GM21717 (cell line): ENCODE data around the gene DMPK.
"Not testable (repeated sequence)": the region's sequence is repeated elsewhere in the genome, so short reads cannot be mapped to it uniquely, and the experiment has no call there.

Source experiments
- ATAC-seq: cut with Tn5 transposase; IDR thresholded peaks from one replicate; pipeline ENCODE4 v1.9.1; 2021; ENCODE audit warnings: mild to moderate bottlenecking, moderate library complexity; ENCODE audit not compliant: unreplicated experiment

Gene DMPK

DNA sequence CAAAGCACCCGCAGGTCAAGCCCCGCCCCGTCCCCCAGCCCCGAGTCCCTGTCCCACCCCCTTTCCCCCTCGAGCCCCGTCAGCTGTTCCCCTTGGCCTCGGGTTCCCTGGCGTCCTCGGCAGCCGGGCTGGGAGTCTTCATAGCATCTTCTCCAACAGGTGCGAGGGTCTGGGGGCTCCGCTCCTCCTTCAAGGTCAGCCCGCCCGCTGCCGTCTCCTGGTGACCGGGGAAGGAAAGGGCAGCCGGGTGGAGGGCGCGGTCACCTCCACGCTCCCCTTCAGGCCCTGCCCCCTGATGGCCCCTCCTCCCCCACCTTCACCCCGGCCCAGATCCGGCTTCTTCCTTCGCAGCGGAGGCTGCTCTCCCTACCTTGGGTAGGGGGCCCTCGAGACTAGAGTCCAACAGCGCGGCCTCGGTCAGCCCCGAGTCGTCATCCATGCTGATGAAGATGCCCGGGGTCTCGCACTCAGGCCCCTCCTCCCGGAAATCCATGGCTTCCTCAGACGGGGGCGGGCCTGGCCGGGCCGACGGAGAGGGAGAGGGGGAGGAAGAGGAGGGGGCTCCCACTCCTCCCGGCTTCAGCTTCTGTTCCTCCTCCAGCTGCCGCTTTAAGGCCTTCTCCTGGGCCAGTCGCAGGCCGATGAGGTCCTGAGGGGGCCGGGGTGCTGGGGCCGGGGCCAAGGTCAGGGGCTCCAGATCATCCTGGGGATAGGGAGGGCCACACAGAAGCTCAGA, 33.4 kb upstream of the DMPK start:
- ATAC-seq = no peak

DNA sequence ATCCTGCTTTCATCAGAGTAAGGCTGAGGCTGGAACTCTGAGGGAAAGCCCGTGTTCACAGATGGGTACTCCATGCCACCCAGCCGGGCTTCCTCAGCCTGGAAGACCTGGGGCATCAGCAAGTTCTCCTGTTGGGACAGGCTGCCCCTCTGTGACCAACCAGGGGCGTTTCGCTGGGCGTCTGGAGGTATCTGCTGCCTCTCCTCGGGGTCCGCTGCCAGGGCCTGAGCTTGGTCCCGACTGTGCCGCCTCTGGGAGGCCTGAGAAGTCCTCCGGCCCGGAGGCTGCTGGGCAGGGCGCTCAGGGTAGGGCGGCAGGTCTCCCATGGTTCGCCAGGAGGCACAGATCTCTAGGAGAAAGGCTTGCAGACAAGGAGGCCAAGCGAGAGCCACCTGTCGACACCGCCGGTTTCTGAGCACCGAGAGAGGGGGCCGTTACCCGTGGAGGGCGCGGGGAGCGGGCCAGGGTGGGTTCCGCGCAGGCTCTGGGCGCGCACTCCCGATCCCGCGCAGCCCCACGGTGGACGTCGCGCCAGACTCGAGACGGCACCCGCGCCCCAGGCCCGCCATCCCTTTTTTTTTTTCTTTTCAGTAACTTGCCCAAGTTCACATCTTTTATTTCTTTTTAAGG, 32.7 kb upstream of the DMPK start, which contains the start of gene RSPH6A:
TSS of gene RSPH6A (minus strand) at position 458 of the 630 bp plus-strand sequence. CDS start at position 326, 132 bp downstream.
- no peak for ATAC-seq

DNA sequence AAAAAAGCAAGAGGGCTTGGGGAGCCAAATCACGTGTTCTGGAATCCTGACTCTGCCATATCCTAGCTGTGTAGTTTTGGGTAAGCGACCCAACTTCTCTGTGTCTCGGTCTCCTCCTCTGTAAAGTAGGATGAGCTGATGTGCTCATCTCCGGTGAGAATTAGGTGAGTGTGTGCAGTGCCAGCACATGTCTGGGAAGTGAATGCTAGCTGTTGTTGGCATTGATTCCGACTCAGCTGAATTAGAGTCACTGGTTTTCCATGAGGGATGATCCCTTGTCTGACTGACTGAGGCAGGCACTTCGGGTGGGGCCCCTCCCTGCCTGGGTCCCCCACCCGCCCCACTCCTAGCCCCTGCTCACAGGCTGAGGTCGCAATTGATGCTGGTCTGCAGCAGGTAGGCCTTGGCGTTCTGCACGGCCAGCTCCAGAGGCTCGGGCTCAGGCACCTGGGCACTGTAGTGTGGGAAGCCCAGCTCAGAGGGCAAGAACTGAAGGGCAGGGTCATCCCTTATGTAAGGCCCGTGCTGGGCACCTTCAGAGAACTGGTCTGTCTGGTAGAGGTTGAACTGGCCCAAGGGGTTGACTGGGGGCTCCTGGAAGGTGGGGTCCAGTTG, 32.0 kb upstream of the DMPK start:
- no peak for ATAC-seq

DNA sequence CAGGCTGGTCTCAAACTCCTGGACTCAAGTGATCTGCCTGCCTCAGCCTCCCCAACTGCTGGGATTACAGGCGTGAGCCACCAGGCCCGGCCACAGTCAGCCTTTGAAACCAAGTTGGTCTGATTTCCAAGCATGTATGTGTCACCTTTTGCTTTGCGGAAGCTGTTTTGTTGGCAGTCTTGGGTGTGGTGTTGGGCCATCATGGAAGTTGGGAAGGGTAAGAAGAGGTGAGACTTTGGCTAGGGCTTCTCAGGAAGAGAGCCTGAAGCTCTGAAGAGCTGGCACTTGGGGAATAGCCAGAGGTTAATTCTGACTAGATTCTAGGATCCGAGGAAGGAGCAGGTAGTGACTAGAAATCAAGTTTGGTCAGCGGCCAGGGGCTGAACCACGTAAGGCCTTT, 30.0 kb upstream of the DMPK start:
- ATAC-seq = no peak

DNA sequence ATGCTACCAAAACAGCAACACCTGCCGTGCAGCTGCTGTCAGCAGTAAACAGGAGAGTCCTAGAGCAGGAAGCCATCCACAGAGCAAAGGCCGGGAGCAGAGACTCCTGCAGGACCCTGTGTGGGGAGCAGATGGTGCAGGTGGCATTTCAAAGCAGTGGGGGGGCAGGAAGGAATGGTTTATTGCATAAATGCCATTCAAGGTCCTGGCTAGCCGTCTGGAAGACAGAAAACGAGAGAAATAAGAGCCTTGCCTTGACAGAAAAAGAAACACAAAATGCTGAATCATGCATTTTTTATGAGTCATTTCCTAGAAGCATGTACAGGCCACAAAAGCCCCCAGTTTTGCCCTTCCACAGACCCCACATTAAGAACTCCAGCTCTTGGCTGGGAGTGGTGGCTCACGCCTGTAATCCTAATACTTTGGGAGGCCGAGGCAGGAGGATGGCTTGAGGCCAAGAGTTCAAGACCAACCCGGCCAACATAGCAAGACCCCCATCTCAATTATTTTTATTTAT, 27.4 kb upstream of the DMPK start:
- ATAC-seq = no peak

DNA sequence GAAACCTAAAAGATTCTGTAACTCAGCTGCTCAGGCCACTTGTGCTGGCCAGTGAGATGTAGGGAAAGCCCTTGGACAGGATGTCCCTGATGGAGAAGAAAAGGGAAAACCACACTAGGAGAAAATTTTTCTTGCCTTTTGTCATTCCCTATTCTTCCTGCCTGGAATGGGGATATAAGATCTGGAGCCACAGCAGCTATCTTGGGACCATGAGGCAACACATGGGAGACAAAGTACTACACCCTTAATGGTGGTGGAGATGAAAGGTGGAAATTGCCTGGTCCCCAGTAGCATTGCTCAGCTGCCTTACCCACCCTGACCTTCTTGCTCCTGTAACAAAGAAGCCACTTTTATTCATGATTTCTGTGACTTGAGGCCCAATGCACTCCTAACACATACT, 23.4 kb upstream of the DMPK start:
- no peak for ATAC-seq

DNA sequence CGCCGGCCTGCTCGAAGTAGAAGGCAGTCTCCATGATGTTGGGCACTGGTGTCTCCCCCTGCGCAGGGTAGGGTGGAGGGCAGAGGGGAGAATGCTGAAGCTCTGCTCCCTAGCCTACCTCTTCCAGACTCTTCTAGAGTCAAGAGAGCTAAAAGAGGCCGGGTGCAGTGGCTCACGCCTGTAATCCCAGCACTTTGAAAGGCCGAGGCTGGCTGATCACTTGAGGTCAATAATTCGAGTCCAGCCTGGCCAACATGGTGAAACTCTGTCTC, 22.6 kb upstream of the DMPK start:
- no peak for ATAC-seq

DNA sequence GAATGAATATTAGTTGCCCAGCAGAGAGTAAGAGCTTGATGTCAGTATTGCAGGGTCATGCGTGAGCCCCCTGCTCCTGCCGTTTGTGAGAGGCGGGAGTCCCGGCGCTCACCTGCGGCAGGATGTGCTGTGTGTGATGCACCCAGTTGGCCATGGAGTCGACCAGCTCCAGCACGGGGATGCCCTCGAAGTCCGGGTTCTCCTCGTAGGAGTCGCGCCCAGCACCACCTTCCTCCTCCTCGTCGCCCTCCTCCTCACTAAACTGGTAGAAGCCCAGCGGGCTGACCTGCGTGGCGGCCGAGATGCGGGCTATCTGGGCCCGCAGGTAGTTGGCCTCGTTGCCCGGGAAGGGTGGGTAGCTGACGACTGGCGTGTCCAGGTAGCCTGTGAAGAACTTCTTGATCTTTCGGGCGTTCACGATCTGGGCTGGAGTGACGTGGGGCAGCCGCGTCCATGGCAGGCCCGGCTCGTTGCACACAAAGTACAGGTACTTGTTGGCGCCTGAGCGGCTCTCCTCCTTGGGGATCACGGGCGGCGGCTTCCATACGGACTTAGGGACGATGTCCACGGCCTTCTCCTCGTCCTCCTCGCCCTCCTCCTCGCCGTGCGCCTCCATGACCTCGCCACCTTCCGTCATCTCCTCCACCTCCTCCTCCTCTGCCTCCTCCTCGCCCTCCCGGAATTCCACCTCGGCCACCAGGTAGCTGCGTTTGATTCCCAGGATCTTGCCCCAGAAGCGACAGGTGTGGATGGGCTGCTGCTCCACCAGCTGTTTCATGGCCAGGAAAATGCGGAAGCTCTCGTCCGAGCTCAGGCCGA, 22.1 kb upstream of the DMPK start:
- ATAC-seq = no peak

DNA sequence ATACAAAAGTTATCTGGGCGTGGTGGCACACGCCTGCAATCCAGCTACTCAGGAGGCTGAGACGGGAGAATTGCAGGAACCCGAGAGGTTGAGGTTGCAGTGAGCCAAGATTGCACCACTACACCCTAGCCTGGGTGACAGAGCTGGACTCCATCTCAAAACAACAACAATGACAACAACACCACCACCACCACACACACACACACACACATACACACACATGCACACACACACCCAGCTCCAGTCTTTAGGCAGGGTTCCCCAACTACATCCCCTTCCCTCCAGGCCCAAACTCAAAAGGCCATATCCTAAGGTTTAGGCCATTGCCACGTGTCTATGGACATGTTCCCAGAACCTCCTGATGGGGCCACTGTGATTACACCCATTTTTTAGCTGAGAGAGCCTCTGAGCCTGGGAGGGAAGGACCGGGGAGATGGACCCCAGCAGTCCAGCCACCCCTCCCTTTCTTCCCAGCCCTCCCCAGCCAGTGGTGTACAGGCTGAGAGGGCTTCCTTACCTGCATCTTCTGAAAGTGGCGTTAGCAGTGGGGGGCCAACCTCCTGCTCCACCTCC, 19.4 kb upstream of the DMPK start:
- no peak for ATAC-seq

DNA sequence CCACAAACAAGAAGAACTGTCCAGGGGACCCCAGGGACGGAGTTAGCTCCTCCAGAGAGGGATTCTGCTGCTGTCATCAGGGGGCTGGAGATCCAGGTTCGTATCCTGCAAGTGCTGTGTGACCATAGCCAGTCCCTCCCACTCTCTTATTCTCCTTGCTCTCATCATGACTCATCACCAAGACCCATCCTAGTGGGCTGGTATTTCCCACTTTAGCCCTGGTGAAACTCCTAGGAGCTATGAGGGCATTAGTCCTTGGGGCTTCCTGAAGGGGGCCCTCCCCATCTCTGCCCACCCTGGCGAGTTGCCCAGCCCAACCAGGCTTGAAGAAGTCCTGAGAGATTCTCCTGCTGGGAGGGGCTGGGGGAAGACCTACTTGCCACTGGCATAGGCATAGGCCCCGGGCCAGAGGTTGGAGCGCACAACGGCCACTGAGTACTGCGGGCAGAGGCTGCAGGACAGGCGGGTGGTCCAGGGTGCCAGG, 17.8 kb upstream of the DMPK start:
- no peak for ATAC-seq

DNA sequence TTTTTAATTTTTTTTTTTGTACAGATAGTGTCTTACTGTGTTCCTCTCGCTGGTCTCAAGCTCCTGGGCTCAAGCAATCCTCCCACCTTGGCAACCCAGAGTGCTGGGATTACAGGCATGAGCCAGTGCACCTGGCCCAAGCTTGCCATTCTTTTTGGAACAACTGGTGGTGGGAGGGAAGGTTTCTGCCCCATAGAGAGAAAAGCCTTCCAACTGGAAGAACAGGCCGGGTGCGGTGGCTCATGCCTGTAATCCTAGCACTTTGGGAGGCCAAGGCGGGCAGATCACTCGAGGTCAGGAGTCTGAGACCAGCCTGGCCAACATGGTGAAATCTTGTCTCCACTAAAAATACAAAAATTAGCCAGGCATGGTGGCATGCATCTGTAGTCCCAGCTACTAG, 17.3 kb upstream of the DMPK start:
- not testable (repeated sequence) for ATAC-seq

DNA sequence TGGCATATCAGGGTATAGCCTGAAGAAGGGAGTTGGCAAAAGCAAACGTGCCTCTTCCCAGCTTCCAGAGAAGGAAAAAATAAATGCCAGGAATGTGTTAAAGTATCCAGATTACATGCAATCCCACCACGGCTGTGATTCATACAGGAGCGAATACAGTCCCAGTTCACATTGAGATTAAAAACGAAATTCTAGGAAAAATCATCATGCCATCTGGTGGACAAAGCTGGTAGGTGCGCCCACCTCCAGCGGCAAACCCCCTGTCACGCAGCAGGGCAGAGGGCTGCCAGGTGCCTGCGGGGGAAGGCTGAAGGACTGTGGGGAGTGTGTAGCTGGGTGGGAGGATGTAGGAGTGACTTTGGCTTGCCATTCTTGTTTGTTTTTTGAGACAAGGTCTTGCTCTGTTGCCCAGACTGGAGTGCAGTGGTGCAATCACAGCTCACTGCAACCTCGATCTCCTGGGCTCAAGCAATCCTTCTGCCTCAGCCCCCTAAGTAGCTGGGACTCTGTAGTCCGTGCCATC, 16.8 kb upstream of the DMPK start:
- no peak for ATAC-seq

DNA sequence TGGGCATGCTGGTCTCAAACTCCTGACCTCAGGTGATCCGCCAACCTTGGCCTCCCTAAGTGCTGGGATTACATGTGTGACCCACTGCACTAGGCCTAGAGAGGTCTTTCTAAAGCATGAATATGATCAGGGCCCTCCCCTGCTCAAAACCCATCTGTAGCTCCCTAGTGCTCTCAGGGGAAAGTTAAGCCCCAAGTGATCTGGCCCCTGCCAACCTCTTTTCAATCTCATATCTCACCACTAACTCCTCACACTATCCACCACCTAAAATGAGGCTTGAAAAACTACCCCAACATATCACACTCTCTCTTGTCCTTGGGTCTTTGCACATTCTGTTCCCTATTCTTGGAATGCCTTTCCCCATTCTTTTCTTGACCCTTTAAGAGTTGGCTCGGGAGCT, 12.3 kb upstream of the DMPK start:
- ATAC-seq = no peak

DNA sequence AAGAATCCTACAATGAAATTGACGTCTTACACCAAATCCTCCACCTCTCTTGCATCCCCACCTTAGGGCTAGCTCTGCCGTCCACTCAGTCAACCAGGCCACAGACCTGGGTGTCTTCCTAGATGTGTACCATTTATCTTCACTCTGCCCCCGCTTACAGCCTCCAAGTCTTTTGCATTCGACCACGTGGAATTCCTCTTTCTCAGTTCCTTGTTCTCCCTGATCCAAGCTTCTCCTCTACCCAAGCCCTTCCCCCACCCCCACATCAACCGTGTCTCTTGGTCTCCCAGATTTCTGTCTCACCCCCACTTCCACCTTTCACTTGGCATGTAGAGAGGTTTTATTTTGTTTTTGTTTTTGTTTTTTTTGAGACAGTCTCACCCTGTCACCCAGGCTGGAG, 11.6 kb upstream of the DMPK start:
- ATAC-seq = no peak

DNA sequence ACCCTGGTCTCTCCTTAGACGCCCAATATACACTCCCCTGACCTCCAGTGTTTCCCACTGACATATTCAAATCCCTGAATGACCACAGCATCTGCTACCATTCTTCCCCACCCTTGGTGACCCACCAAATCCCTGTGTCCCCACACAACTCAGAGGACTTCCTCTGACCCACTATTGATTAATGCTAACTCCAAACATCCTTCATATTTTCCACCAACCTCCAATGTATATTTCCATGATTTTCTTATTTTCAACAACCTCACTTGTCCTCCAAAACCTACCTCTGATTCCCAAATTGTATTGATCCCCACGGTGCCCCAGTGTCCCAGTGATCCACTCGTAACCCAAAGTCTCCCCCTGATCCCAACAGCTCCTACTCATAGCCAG, 10.9 kb upstream of the DMPK start:
- no peak for ATAC-seq

DNA sequence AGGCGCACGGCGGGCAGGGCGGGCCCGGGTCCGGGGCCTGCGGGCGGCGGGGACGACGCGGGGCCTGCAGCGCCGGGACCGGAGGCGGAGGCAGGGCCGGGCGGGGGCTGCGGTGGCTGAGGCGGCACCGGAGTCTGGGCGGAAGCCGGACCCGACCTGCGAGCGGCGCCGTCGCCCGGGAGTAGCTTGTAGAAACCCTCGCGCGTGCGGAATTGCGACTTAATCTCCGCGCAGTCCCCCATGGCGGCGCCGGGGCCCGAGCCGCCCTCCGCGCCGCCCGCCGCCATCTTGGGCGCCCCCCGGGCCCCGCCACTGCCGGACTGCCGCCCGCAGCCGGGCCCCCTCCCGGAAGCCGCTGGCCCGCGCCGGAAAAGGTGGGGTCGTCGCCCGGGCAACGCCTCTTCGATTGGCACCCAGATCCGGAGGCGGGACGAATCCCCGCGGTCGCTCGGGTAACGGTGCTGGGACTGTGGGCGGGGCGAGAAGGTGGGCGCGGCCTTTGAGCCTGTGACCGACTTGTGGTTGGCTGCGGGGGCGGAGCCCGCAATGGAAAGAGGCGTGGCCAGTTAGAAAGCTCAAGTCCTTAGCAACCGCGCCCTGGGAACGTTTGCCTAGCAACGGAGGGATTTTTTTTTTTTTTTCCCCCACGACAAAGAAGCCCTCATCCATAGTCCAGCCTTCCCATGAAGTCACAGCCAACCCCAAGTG, 10.3 kb upstream of the DMPK start, which contains the start of gene DMWD:
TSS of gene DMWD (minus strand) at position 376 of the 708 bp plus-strand sequence. CDS start at position 287, 89 bp downstream.
- peak; percentile 83 for ATAC-seq

DNA sequence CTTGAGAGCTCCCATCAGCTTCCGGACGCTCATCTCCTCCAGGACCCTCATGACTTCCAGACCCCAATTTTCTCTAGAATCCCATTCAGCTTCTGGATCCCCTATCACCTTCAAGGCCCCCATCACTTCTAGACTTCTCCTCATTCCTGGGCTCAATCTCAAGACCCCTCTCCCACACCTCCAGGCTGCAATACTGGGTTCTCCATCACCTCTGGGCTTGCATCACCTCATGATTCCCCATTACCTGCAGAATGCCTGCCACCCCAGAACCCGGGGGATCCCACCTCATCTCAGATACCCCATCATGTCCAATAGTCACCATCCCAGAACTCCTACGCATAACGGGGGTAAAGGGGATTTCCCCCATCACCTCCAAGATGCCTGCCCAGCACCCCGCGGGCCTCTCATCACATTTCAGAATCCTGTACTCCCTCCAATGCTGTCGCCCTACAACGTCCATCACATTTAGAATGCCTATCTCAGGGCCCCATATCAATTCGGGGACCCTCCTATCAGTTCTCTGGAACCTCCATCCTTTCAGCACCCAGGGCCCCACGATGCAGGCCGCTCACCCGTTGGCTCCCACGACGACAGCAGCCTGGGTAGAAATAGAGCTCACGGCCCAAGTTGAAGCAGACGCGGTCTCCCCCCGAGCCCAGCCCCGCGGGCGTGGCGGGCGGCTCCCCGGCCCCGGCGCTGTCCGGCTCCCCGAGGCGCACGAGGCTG, 9.6 kb upstream of the DMPK start:
- peak; percentile 3 for ATAC-seq

DNA sequence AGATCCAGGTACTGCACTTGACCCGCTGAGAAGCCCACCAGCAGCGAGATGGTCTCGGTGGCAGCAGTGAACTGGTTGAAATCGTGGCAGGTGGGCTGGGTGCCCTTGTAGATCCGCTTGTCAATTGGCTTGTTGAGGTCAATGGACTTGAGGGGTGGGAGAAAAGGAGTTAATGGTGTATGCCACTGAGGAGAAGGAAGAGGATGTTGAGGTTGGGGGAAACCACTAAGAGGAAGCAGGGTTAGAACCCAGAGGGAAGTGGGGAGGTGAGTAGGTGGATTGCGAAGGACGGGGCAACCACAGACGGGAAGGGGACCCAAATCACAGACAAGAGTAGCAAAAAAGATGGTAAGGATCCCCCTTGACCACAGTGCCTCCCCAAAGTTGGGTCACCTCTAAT, 8.7 kb upstream of the DMPK start:
- no peak for ATAC-seq

DNA sequence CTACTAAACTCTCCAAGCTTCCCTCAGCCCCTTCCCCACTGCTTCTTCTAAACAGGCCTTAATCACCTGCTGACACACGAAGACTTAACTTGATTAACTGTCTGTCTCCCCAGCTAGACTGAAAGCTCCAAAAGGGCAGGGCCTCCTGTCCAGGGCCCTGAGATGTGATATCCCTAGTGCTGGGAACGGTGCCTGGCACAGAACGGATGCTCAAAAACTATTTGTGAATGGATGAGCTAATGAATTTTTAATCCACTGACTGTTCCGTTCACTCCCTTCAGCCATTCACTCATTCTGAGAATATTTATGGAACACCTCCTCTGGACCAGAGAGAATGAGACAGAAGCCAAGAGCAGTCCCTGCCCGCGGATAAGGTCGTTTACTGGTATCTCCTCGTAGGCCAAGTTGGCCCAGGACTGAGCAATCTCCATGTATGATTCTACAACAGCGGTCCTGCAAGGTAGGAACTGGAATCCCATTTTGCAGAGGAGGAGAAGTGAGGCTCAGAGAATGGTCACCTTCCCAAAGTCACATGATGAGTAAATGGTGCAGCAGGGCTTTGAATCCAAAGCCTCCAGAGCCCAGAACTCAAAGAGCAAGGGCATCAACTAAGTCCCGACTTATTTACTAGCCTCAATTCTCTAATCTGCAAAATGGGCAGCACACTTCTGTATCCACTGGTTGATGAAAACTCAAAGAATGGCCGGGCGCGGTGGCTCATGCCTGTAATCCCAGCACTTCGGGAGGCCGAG, 6.9 kb upstream of the DMPK start:
- no peak for ATAC-seq
